ENCODE measurements around the gene ZFP36L1.

The ZFP36L1 gene

GRCh38 chr14:68808696-68809480 is 16.0 kb upstream of the ZFP36L1 start:
- Histone ChIP-seq H3K9me3 (ENCODE audit: control insufficient read depth in 1 of 2, low read length in 2 of 2) (peaks cover 5 to 7% of the 10 kb centered on the region in 2 donors), H3K36me3 (ENCODE audit: control insufficient read depth in 1 of 2, insufficient read depth in 2 of 2, low read length in 2 of 2) (no peaks in the 10 kb centered on the region), H3K4me3 (ENCODE audit: low read depth in 1 of 2, low read length in 2 of 2) (no peak overlapping the region), H3K9ac (ENCODE audit: low read depth in 1 of 2, low read length in 2 of 2) (no peak overlapping the region), H3K27ac (ENCODE audit: low read depth, low read length) (no peak overlapping the region), H3K4me1 (ENCODE audit: control insufficient read depth in 1 of 2, insufficient read depth in 2 of 2, low read length in 2 of 2) (peaks cover 20 to 36% of the 10 kb centered on the region in 2 donors), H3K27me3 (ENCODE audit: control insufficient read depth in 1 of 2, insufficient read depth in 2 of 2, low read length in 2 of 2) (no peaks in the 10 kb centered on the region)

- Histone ChIP-seq H3K36me3 (ENCODE audit: control insufficient read depth in 1 of 2, insufficient read depth in 2 of 2, low read length in 2 of 2) (no peaks in the 10 kb centered on the region), H3K4me3 (ENCODE audit: low read depth in 1 of 2, low read length in 2 of 2) (no peak overlapping the region), H3K9ac (ENCODE audit: low read depth in 1 of 2, low read length in 2 of 2) (no peak overlapping the region), H3K9me3 (ENCODE audit: control insufficient read depth in 1 of 2, low read length in 2 of 2) (peaks cover 5 to 7% of the 10 kb centered on the region in 2 donors), H3K27me3 (ENCODE audit: control insufficient read depth in 1 of 2, insufficient read depth in 2 of 2, low read length in 2 of 2) (no peaks in the 10 kb centered on the region), H3K4me1 (ENCODE audit: control insufficient read depth in 1 of 2, insufficient read depth in 2 of 2, low read length in 2 of 2) (peaks cover 14 to 27% of the 10 kb centered on the region in 2 donors), H3K27ac (ENCODE audit: low read depth, low read length) (no peak overlapping the region)
Observed at GRCh38 chr14:68807987-68808386, 15.1 kb upstream of the ZFP36L1 start.

- no peak overlapping the region for H3K4me3 ChIP-seq (ENCODE audit: low read depth in 1 of 2, low read length in 2 of 2)
- H3K27me3 ChIP-seq (ENCODE audit: control insufficient read depth in 1 of 2, insufficient read depth in 2 of 2, low read length in 2 of 2): no peaks in the 10 kb centered on the region
- peaks cover 5 to 7% of the 10 kb centered on the region in 2 donors for H3K9me3 ChIP-seq (ENCODE audit: control insufficient read depth in 1 of 2, low read length in 2 of 2)
- H3K27ac ChIP-seq (ENCODE audit: low read depth, low read length): peak overlapping the region; percentile 35
- peaks cover 14 to 27% of the 10 kb centered on the region in 2 donors for H3K4me1 ChIP-seq (ENCODE audit: control insufficient read depth in 1 of 2, insufficient read depth in 2 of 2, low read length in 2 of 2)
- no peaks in the 10 kb centered on the region for H3K36me3 ChIP-seq (ENCODE audit: control insufficient read depth in 1 of 2, insufficient read depth in 2 of 2, low read length in 2 of 2)
- no peak overlapping the region for H3K9ac ChIP-seq (ENCODE audit: low read depth in 1 of 2, low read length in 2 of 2)
Observed at GRCh38 chr14:68807148-68807600, 14.3 kb upstream of the ZFP36L1 start.

GRCh38 chr14:68806526-68807147 is 13.8 kb upstream of the ZFP36L1 start:
- peaks cover 14 to 27% of the 10 kb centered on the region in 2 donors for H3K4me1 ChIP-seq (ENCODE audit: control insufficient read depth in 1 of 2, insufficient read depth in 2 of 2, low read length in 2 of 2)
- peak overlapping the region; percentile 11 for H3K27ac ChIP-seq (ENCODE audit: low read depth, low read length)
- H3K9me3 ChIP-seq (ENCODE audit: control insufficient read depth in 1 of 2, low read length in 2 of 2): peaks cover 5 to 12% of the 10 kb centered on the region in 2 donors
- no peaks in the 10 kb centered on the region for H3K27me3 ChIP-seq (ENCODE audit: control insufficient read depth in 1 of 2, insufficient read depth in 2 of 2, low read length in 2 of 2)
- H3K36me3 ChIP-seq (ENCODE audit: control insufficient read depth in 1 of 2, insufficient read depth in 2 of 2, low read length in 2 of 2): no peaks in the 10 kb centered on the region
- no peak overlapping the region for H3K9ac ChIP-seq (ENCODE audit: low read depth in 1 of 2, low read length in 2 of 2)
- no peak overlapping the region for H3K4me3 ChIP-seq (ENCODE audit: low read depth in 1 of 2, low read length in 2 of 2)

- peaks cover 5 to 18% of the 10 kb centered on the region in 2 donors for H3K9me3 ChIP-seq (ENCODE audit: control insufficient read depth in 1 of 2, low read length in 2 of 2)
- no peak overlapping the region for H3K27ac ChIP-seq (ENCODE audit: low read depth, low read length)
- no peak overlapping the region for H3K9ac ChIP-seq (ENCODE audit: low read depth in 1 of 2, low read length in 2 of 2)
- no peaks in the 10 kb centered on the region for H3K27me3 ChIP-seq (ENCODE audit: control insufficient read depth in 1 of 2, insufficient read depth in 2 of 2, low read length in 2 of 2)
- no peak overlapping the region for H3K4me3 ChIP-seq (ENCODE audit: low read depth in 1 of 2, low read length in 2 of 2)
- no peaks in the 10 kb centered on the region for H3K36me3 ChIP-seq (ENCODE audit: control insufficient read depth in 1 of 2, insufficient read depth in 2 of 2, low read length in 2 of 2)
- peaks cover 14 to 27% of the 10 kb centered on the region in 2 donors for H3K4me1 ChIP-seq (ENCODE audit: control insufficient read depth in 1 of 2, insufficient read depth in 2 of 2, low read length in 2 of 2)
Observed at GRCh38 chr14:68805414-68805813, 12.5 kb upstream of the ZFP36L1 start.

- H3K4me3 ChIP-seq (ENCODE audit: low read depth in 1 of 2, low read length in 2 of 2): no peak overlapping the region
- H3K27me3 ChIP-seq (ENCODE audit: control insufficient read depth in 1 of 2, insufficient read depth in 2 of 2, low read length in 2 of 2): no peaks in the 10 kb centered on the region
- no peak overlapping the region for H3K9ac ChIP-seq (ENCODE audit: low read depth in 1 of 2, low read length in 2 of 2)
- H3K36me3 ChIP-seq (ENCODE audit: control insufficient read depth in 1 of 2, insufficient read depth in 2 of 2, low read length in 2 of 2): no peaks in the 10 kb centered on the region
- peaks cover 5 to 18% of the 10 kb centered on the region in 2 donors for H3K9me3 ChIP-seq (ENCODE audit: control insufficient read depth in 1 of 2, low read length in 2 of 2)
- no peak overlapping the region for H3K27ac ChIP-seq (ENCODE audit: low read depth, low read length)
- H3K4me1 ChIP-seq (ENCODE audit: control insufficient read depth in 1 of 2, insufficient read depth in 2 of 2, low read length in 2 of 2): peaks cover 6 to 16% of the 10 kb centered on the region in 2 donors
Observed at GRCh38 chr14:68801631-68802030, 8.8 kb upstream of the ZFP36L1 start.

- no peak overlapping the region for H3K4me3 ChIP-seq (ENCODE audit: low read depth in 1 of 2, low read length in 2 of 2)
- no peak overlapping the region for H3K27ac ChIP-seq (ENCODE audit: low read depth, low read length)
- peaks cover 5 to 18% of the 10 kb centered on the region in 2 donors for H3K9me3 ChIP-seq (ENCODE audit: control insufficient read depth in 1 of 2, low read length in 2 of 2)
- H3K36me3 ChIP-seq (ENCODE audit: control insufficient read depth in 1 of 2, insufficient read depth in 2 of 2, low read length in 2 of 2): no peaks in the 10 kb centered on the region
- H3K4me1 ChIP-seq (ENCODE audit: control insufficient read depth in 1 of 2, insufficient read depth in 2 of 2, low read length in 2 of 2): peaks cover 8 to 16% of the 10 kb centered on the region in 2 donors
- H3K9ac ChIP-seq (ENCODE audit: low read depth in 1 of 2, low read length in 2 of 2): no peak overlapping the region
- H3K27me3 ChIP-seq (ENCODE audit: control insufficient read depth in 1 of 2, insufficient read depth in 2 of 2, low read length in 2 of 2): no peaks in the 10 kb centered on the region
Observed at GRCh38 chr14:68800953-68801352, 8.1 kb upstream of the ZFP36L1 start.

- H3K9ac ChIP-seq (ENCODE audit: low read depth in 1 of 2, low read length in 2 of 2): no peak overlapping the region
- peaks cover 8 to 11% of the 10 kb centered on the region in 2 donors for H3K4me1 ChIP-seq (ENCODE audit: control insufficient read depth in 1 of 2, insufficient read depth in 2 of 2, low read length in 2 of 2)
- H3K27me3 ChIP-seq (ENCODE audit: control insufficient read depth in 1 of 2, insufficient read depth in 2 of 2, low read length in 2 of 2): no peaks in the 10 kb centered on the region
- H3K27ac ChIP-seq (ENCODE audit: low read depth, low read length): no peak overlapping the region
- no peak overlapping the region for H3K4me3 ChIP-seq (ENCODE audit: low read depth in 1 of 2, low read length in 2 of 2)
- no peaks in the 10 kb centered on the region for H3K36me3 ChIP-seq (ENCODE audit: control insufficient read depth in 1 of 2, insufficient read depth in 2 of 2, low read length in 2 of 2)
- H3K9me3 ChIP-seq (ENCODE audit: control insufficient read depth in 1 of 2, low read length in 2 of 2): peaks cover 5 to 18% of the 10 kb centered on the region in 2 donors
Observed at GRCh38 chr14:68800390-68800789, 7.5 kb upstream of the ZFP36L1 start.

- Histone ChIP-seq H3K36me3 (ENCODE audit: control insufficient read depth in 1 of 2, insufficient read depth in 2 of 2, low read length in 2 of 2) (no peaks in the 10 kb centered on the region), H3K9me3 (ENCODE audit: control insufficient read depth in 1 of 2, low read length in 2 of 2) (peaks cover 0 to 12% of the 10 kb centered on the region in 2 donors), H3K4me1 (ENCODE audit: control insufficient read depth in 1 of 2, insufficient read depth in 2 of 2, low read length in 2 of 2) (peaks cover 8 to 10% of the 10 kb centered on the region in 2 donors), H3K4me3 (ENCODE audit: low read depth in 1 of 2, low read length in 2 of 2) (no peak overlapping the region), H3K27me3 (ENCODE audit: control insufficient read depth in 1 of 2, insufficient read depth in 2 of 2, low read length in 2 of 2) (no peaks in the 10 kb centered on the region), H3K27ac (ENCODE audit: low read depth, low read length) (no peak overlapping the region), H3K9ac (ENCODE audit: low read depth in 1 of 2, low read length in 2 of 2) (no peak overlapping the region)
Observed at GRCh38 chr14:68798621-68799020, 5.8 kb upstream of the ZFP36L1 start.

- H3K36me3 ChIP-seq (ENCODE audit: control insufficient read depth in 1 of 2, insufficient read depth in 2 of 2, low read length in 2 of 2): no peaks in the 10 kb centered on the region
- no peak overlapping the region for H3K27ac ChIP-seq (ENCODE audit: low read depth, low read length)
- H3K4me1 ChIP-seq (ENCODE audit: control insufficient read depth in 1 of 2, insufficient read depth in 2 of 2, low read length in 2 of 2): peaks cover 8 to 10% of the 10 kb centered on the region in 2 donors
- no peaks in the 10 kb centered on the region for H3K27me3 ChIP-seq (ENCODE audit: control insufficient read depth in 1 of 2, insufficient read depth in 2 of 2, low read length in 2 of 2)
- H3K9me3 ChIP-seq (ENCODE audit: control insufficient read depth in 1 of 2, low read length in 2 of 2): peaks cover 0 to 12% of the 10 kb centered on the region in 2 donors
- no peak overlapping the region for H3K9ac ChIP-seq (ENCODE audit: low read depth in 1 of 2, low read length in 2 of 2)
- no peak overlapping the region for H3K4me3 ChIP-seq (ENCODE audit: low read depth in 1 of 2, low read length in 2 of 2)
Observed at GRCh38 chr14:68797121-68797670, 4.3 kb upstream of the ZFP36L1 start.
